Karpas-422 (cell line): ENCODE data around the gene SKA1. TPM values are rescaled to one million over a fixed set of nuclear protein-coding genes. Genes with fewer than 3 reads are reported as not detected.

Experiments
- DNase-seq: peaks from one replicate; pipeline ENCODE4 v3.0.0-alpha.2; 2015
- H2AFZ ChIP-seq: fragments of 200-600 bp; sonication (generic); 2 replicates; pipeline ENCODE4 v1.6.1; 2014; ENCODE audit warnings: antibody characterized with exemption, low read length, mixed read lengths
- H3K27ac ChIP-seq: fragments of 200-600 bp; sonication (generic); 2 replicates; pipeline ENCODE4 v1.5.1; 2014; ENCODE audit warnings: mild to moderate bottlenecking, low read length, moderate library complexity
- H3K27me3 ChIP-seq: fragments of 200-600 bp; sonication (generic); 2 replicates; pipeline ENCODE4 v1.6.1; 2014; ENCODE audit warnings: low read length, mixed read lengths
- H3K36me3 ChIP-seq: fragments of 200-600 bp; sonication (generic); 2 replicates; pipeline ENCODE4 v1.6.1; 2014; ENCODE audit warnings: low read length, mixed read lengths; ENCODE audit not compliant: insufficient read depth
- H3K4me1 ChIP-seq: fragments of 200-600 bp; sonication (generic); 2 replicates; pipeline ENCODE4 v1.6.1; 2014; ENCODE audit warnings: mild to moderate bottlenecking, low read length, mixed read lengths
- H3K4me2 ChIP-seq: fragments of 200-600 bp; sonication (generic); 2 replicates; pipeline ENCODE4 v1.6.1; 2014; ENCODE audit warnings: low read length, low read depth, mild to moderate bottlenecking; ENCODE audit not compliant: poor library complexity, severe bottlenecking
- H3K4me3 ChIP-seq: fragments of 200-600 bp; sonication (generic); 2 replicates; pipeline ENCODE4 v1.5.1; 2014; ENCODE audit warnings: mild to moderate bottlenecking, antibody characterized with exemption, low read length, mixed read lengths
- H3K79me2 ChIP-seq: fragments of 200-600 bp; sonication (generic); 2 replicates; pipeline ENCODE4 v1.6.1; 2014; ENCODE audit warnings: mild to moderate bottlenecking, low read length, mixed read lengths
- H3K9ac ChIP-seq: fragments of 200-600 bp; sonication (generic); 2 replicates; pipeline ENCODE4 v1.6.0; 2014; ENCODE audit warnings: low read length
- H3K9me2 ChIP-seq: fragments of 200-600 bp; sonication (generic), shearing (Covaris generic); replicated peaks from 2 replicates; pipeline ENCODE4 v1.6.0; 2014; ENCODE audit warnings: mild to moderate bottlenecking, low read length, moderate library complexity; ENCODE audit not compliant: insufficient read depth
- H3K9me3 ChIP-seq: fragments of 300-700, 200-600 bp; sonication (generic); 2 replicates; pipeline ENCODE4 v1.6.1; 2014; ENCODE audit warnings: low read length, mixed read lengths
- H4K20me1 ChIP-seq: fragments of 200-600 bp; sonication (generic); 2 replicates; pipeline ENCODE4 v1.6.1; 2014; ENCODE audit warnings: mild to moderate bottlenecking, antibody characterized with exemption, low read length, low read depth; ENCODE audit not compliant: insufficient read depth
- total RNA-seq: library from RNA; depleted of rRNA; stranded (reverse); fragments of >200 nt; shearing (Covaris generic); gene quantifications from 2 replicates; pipeline ENCODE4 v1.2.3, GENCODE V29; 2014; ENCODE audit warnings: low replicate concordance

SKA1 gene
- total RNA-seq, 1 experiment from 2014 or later: 28.8 TPM

- no peak for DNase-seq
- H2AFZ ChIP-seq: no peak overlapping the region
- no peak overlapping the region for H3K4me2 ChIP-seq
- no peaks in the 10 kb centered on the region for H3K79me2 ChIP-seq
- H3K4me3 ChIP-seq: no peak overlapping the region
- no peak overlapping the region for H3K9ac ChIP-seq
- H3K27me3 ChIP-seq: no peaks in the 10 kb centered on the region
- peaks cover 34% of the 10 kb centered on the region for H3K4me1 ChIP-seq
- no peak overlapping the region for H3K27ac ChIP-seq
- no peaks in the 10 kb centered on the region for H3K9me3 ChIP-seq
- H3K9me2 ChIP-seq: no peaks in the 10 kb centered on the region
- H4K20me1 ChIP-seq: no peaks in the 10 kb centered on the region
- H3K36me3 ChIP-seq: no peaks in the 10 kb centered on the region
Observed at GRCh38 chr18:50341443-50341842, 33.4 kb upstream of the SKA1 start.

- H2AFZ ChIP-seq: no peak overlapping the region
- peaks cover 7% of the 10 kb centered on the region; the same call in 1 of the 2 replicates for H3K4me1 ChIP-seq
- H3K9me3 ChIP-seq: no peaks in the 10 kb centered on the region
- DNase-seq: no peak
- H3K79me2 ChIP-seq: no peaks in the 10 kb centered on the region
- H3K4me2 ChIP-seq: no peak overlapping the region
- no peaks in the 10 kb centered on the region for H3K9me2 ChIP-seq
- no peak overlapping the region for H3K27ac ChIP-seq
- H3K27me3 ChIP-seq: no peaks in the 10 kb centered on the region
- H4K20me1 ChIP-seq: no peaks in the 10 kb centered on the region
- no peak overlapping the region for H3K4me3 ChIP-seq
- H3K36me3 ChIP-seq: no peaks in the 10 kb centered on the region
- no peak overlapping the region for H3K9ac ChIP-seq
Observed at GRCh38 chr18:50350699-50351098, 24.1 kb upstream of the SKA1 start.

- DNase-seq: no peak
- Histone ChIP-seq H3K27me3 (no peaks in the 10 kb centered on the region), H3K4me3 (no peak overlapping the region), H3K36me3 (no peaks in the 10 kb centered on the region), H3K4me2 (no peak overlapping the region), H2AFZ (peak overlapping the region; percentile 56; the same call in 1 of the 2 replicates), H3K79me2 (no peaks in the 10 kb centered on the region), H3K9ac (no peak overlapping the region), H3K27ac (no peak overlapping the region), H3K4me1 (peaks cover 22% of the 10 kb centered on the region), H3K9me3 (no peaks in the 10 kb centered on the region), H3K9me2 (no peaks in the 10 kb centered on the region), H4K20me1 (no peaks in the 10 kb centered on the region)
Observed at GRCh38 chr18:50356036-50356945, 18.6 kb upstream of the SKA1 start.

GRCh38 chr18:50358844-50359243, 16.0 kb upstream of the SKA1 start:
- H3K79me2 ChIP-seq: no peaks in the 10 kb centered on the region
- no peak overlapping the region for H3K27ac ChIP-seq
- no peaks in the 10 kb centered on the region for H4K20me1 ChIP-seq
- H3K9ac ChIP-seq: no peak overlapping the region
- peaks cover 19% of the 10 kb centered on the region for H3K4me1 ChIP-seq
- H3K9me3 ChIP-seq: no peaks in the 10 kb centered on the region
- no peak overlapping the region for H3K4me2 ChIP-seq
- H3K36me3 ChIP-seq: no peaks in the 10 kb centered on the region
- H3K9me2 ChIP-seq: no peaks in the 10 kb centered on the region
- no peaks in the 10 kb centered on the region for H3K27me3 ChIP-seq
- H2AFZ ChIP-seq: no peak overlapping the region
- DNase-seq: no peak
- H3K4me3 ChIP-seq: no peak overlapping the region

GRCh38 chr18:50359806-50360205, 15.0 kb upstream of the SKA1 start:
- no peaks in the 10 kb centered on the region for H3K27me3 ChIP-seq
- no peak overlapping the region for H3K4me2 ChIP-seq
- DNase-seq: no peak
- H3K27ac ChIP-seq: no peak overlapping the region
- no peaks in the 10 kb centered on the region for H3K9me2 ChIP-seq
- H3K79me2 ChIP-seq: no peaks in the 10 kb centered on the region
- no peaks in the 10 kb centered on the region for H3K36me3 ChIP-seq
- H2AFZ ChIP-seq: no peak overlapping the region
- no peaks in the 10 kb centered on the region for H3K9me3 ChIP-seq
- H3K4me3 ChIP-seq: no peak overlapping the region
- H3K9ac ChIP-seq: no peak overlapping the region
- H3K4me1 ChIP-seq: peaks cover 23% of the 10 kb centered on the region
- no peaks in the 10 kb centered on the region for H4K20me1 ChIP-seq

GRCh38 chr18:50360611-50361010, 14.2 kb upstream of the SKA1 start:
- Histone ChIP-seq H3K4me3 (no peak overlapping the region), H3K9me3 (no peaks in the 10 kb centered on the region), H3K36me3 (no peaks in the 10 kb centered on the region), H3K27ac (no peak overlapping the region), H3K4me2 (no peak overlapping the region), H3K79me2 (no peaks in the 10 kb centered on the region), H3K27me3 (no peaks in the 10 kb centered on the region), H4K20me1 (no peaks in the 10 kb centered on the region), H2AFZ (no peak overlapping the region), H3K4me1 (peaks cover 23% of the 10 kb centered on the region), H3K9me2 (no peaks in the 10 kb centered on the region), H3K9ac (no peak overlapping the region)
- no peak for DNase-seq

- H3K9me3 ChIP-seq: no peaks in the 10 kb centered on the region
- H4K20me1 ChIP-seq: no peaks in the 10 kb centered on the region
- no peak overlapping the region for H3K4me3 ChIP-seq
- H3K4me1 ChIP-seq: peaks cover 9% of the 10 kb centered on the region
- no peaks in the 10 kb centered on the region for H3K79me2 ChIP-seq
- no peak overlapping the region for H2AFZ ChIP-seq
- no peak overlapping the region for H3K9ac ChIP-seq
- H3K27me3 ChIP-seq: no peaks in the 10 kb centered on the region
- H3K9me2 ChIP-seq: no peaks in the 10 kb centered on the region
- no peak overlapping the region for H3K4me2 ChIP-seq
- no peak overlapping the region for H3K27ac ChIP-seq
- no peaks in the 10 kb centered on the region for H3K36me3 ChIP-seq
- DNase-seq: no peak
Observed at GRCh38 chr18:50369672-50370071, 5.2 kb upstream of the SKA1 start.

- no peak overlapping the region for H3K27ac ChIP-seq
Observed at GRCh38 chr18:50372743-50373142, 2.1 kb upstream of the SKA1 start.

More at GRCh38 chr18:50372743-50373142, 2.1 kb upstream of the SKA1 start:
- H4K20me1 ChIP-seq: no peaks in the 10 kb centered on the region
- peaks cover 7% of the 10 kb centered on the region; the same call in 1 of the 2 replicates for H3K36me3 ChIP-seq
- DNase-seq: peak; percentile 59
- H3K79me2 ChIP-seq: peaks cover 25% of the 10 kb centered on the region
- H3K4me2 ChIP-seq: no peak overlapping the region
- H3K9ac ChIP-seq: no peak overlapping the region
- H3K4me1 ChIP-seq: peaks cover 20% of the 10 kb centered on the region
- H3K27me3 ChIP-seq: no peaks in the 10 kb centered on the region
- H3K9me2 ChIP-seq: no peaks in the 10 kb centered on the region
- no peak overlapping the region for H2AFZ ChIP-seq
- H3K9me3 ChIP-seq: no peaks in the 10 kb centered on the region
- no peak overlapping the region for H3K4me3 ChIP-seq
